BJ (cell line): ENCODE results near the gene HDAC11. TPM values are rescaled to one million over a fixed set of nuclear protein-coding genes. Genes with fewer than 3 reads are reported as not detected.

Experiments used
- CTCF ChIA-PET: fragments of 350-600 bp; formaldehyde crosslinking; extraction: SDS; loops from one replicate; lab custom pipeline; 2021; ENCODE audit warnings: antibody characterized with exemption, inconsistent platforms; lab: Yijun Ruan, JAX
- POLR2A ChIA-PET: fragments of 300-600 bp; sonication (Branson Sonifier 250); formaldehyde crosslinking; extraction: SDS; loops from one replicate; lab custom pipeline; 2021; ENCODE audit warnings: antibody characterized with exemption; lab: Charles Lee
- DNase-seq: peaks from one replicate; pipeline ENCODE4 v3.0.0-alpha.2; 2011; ENCODE audit warnings: low read depth
- H3K27me3 ChIP-seq: 2 replicates; pipeline ENCODE4 v1.6.0; 2011; ENCODE audit warnings: low read length; ENCODE audit not compliant: control insufficient read depth, insufficient read depth
- H3K36me3 ChIP-seq: 2 replicates; pipeline ENCODE4 v1.5.1; 2011; ENCODE audit warnings: low read length; ENCODE audit not compliant: control insufficient read depth, insufficient read depth
- H3K4me3 ChIP-seq: 2 replicates; pipeline ENCODE4 v1.5.1; 2011; ENCODE audit warnings: low read depth, mild to moderate bottlenecking, control low read depth, low read length
- CTCF ChIP-seq: IDR thresholded peaks from 2 replicates; pipeline ENCODE4 v1.5.1; 2011; ENCODE audit warnings: low read depth, mild to moderate bottlenecking, control low read depth, inconsistent platforms, low read length, moderate library complexity; ENCODE audit not compliant: insufficient read depth
- polyA plus RNA-seq: library from polyadenylated mRNA; depleted of rRNA; stranded (reverse); fragments of >200 nt; gene quantifications from 2 replicates; pipeline ENCODE4 v1.2.3, GENCODE V29; 2011

HDAC11 gene
- polyA plus RNA-seq, 1 experiment: 16.0 TPM

GRCh38 chr3:13539671-13540070 is 59.6 kb downstream of the HDAC11 start:
- Histone ChIP-seq H3K36me3 (no peaks in the 10 kb centered on the region), H3K4me3 (no peak overlapping the region), H3K27me3 (no peaks in the 10 kb centered on the region)
- TF ChIP-seq CTCF: no peak
- ChIA-PET CTCF (interaction anchor here (0.8 to 3.5 kb wide), 4 partner anchors 8 to 111 kb away, joined by 3 to 17 read pairs (median 5); no protein-coding TSS in a partner anchor), POLR2A (no interaction called here)
- DNase-seq: no peak

- ChIA-PET CTCF (interaction anchor here (1.0 to 3.5 kb wide), 4 partner anchors 27 to 108 kb away, joined by 3 to 17 read pairs (median 6); no protein-coding TSS in a partner anchor), POLR2A (no interaction called here)
- TF ChIP-seq CTCF: no peak
- Histone ChIP-seq H3K27me3 (no peaks in the 10 kb centered on the region), H3K36me3 (no peaks in the 10 kb centered on the region), H3K4me3 (no peak overlapping the region)
- DNase-seq: no peak
Measured at GRCh38 chr3:13540297-13540995, 60.3 kb downstream of the HDAC11 start.

DNA sequence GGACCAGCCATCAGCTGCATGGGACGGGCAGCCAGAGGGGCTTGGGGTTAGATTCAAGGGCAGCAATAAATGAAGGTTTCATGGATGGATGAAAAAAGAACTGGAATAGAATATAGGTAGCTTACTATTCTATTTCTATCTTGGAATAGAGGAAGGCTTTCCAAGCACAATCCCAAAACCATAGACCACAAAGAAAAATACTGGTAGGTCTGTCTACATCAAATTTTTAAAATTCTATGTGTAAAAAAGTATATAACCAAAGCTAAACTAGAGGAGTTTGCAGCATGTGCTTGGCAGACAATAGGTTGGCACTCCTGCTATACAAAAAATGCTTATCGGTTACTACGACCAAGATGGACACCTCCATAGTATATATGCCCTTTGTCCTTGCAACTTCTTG is 61.6 kb downstream of the HDAC11 start:
- DNase-seq: no peak
- Histone ChIP-seq H3K4me3 (no peak overlapping the region), H3K27me3 (no peaks in the 10 kb centered on the region), H3K36me3 (no peaks in the 10 kb centered on the region)
- TF ChIP-seq CTCF: no peak
- CTCF ChIA-PET: interaction anchor here (1.0 to 1.8 kb wide), 3 partner anchors 41 to 45 kb away, joined by 3 to 6 read pairs (median 4); no protein-coding TSS in a partner anchor
- POLR2A ChIA-PET: no interaction called here

- H3K27me3 ChIP-seq: no peaks in the 10 kb centered on the region
- TF ChIP-seq CTCF: no peak
Measured at GRCh38 chr3:13542142-13542541, 62.0 kb downstream of the HDAC11 start.

GRCh38 chr3:13543253-13543652 is 63.1 kb downstream of the HDAC11 start:
- DNase-seq: peak; percentile 88
- ChIA-PET CTCF (interaction anchor here (1.0 to 1.3 kb wide), 3 partner anchors 36 to 47 kb away, joined by 3 to 4 read pairs (median 4); no protein-coding TSS in a partner anchor), POLR2A (no interaction called here)

More at GRCh38 chr3:13542142-13542541, 62.0 kb downstream of the HDAC11 start:
- CTCF ChIA-PET: interaction anchor here (1.3 kb wide), 1 partner anchor 46 kb away, joined by 4 read pairs; no protein-coding TSS in a partner anchor
- Histone ChIP-seq H3K36me3 (no peaks in the 10 kb centered on the region), H3K4me3 (no peak overlapping the region)
- POLR2A ChIA-PET: no interaction called here
- no peak for DNase-seq

More at GRCh38 chr3:13543253-13543652, 63.1 kb downstream of the HDAC11 start:
- Histone ChIP-seq H3K36me3 (no peaks in the 10 kb centered on the region), H3K27me3 (no peaks in the 10 kb centered on the region), H3K4me3 (no peak overlapping the region)
- TF ChIP-seq CTCF: no peak
